H9 (cell line): ENCODE measurements around the gene ROBO1. TPM values are rescaled to one million over a fixed set of nuclear protein-coding genes. Genes with fewer than 3 reads are reported as not detected.

ENCODE experiments used
- DNase-seq: peaks from one replicate; pipeline ENCODE4 v3.0.0-alpha.2; 2017
- H2AFZ ChIP-seq: one replicate; pipeline ENCODE4 v1.6.1; 2013; ENCODE audit warnings: mild to moderate bottlenecking, low read length, control low read depth, moderate library complexity
- H2AK5ac ChIP-seq: 2 replicates; pipeline ENCODE4 v1.6.1; 2013; ENCODE audit warnings: low read length, control low read depth, mixed read lengths; ENCODE audit not compliant: insufficient read length
- H2BK120ac ChIP-seq: one replicate; pipeline ENCODE4 v1.6.1; 2013; ENCODE audit warnings: low read depth, mild to moderate bottlenecking, low read length, control low read depth, inconsistent platforms; ENCODE audit not compliant: poor library complexity, severe bottlenecking
- H2BK12ac ChIP-seq: 2 replicates; pipeline ENCODE4 v1.6.1; 2013; ENCODE audit warnings: low read length, control low read depth, mixed read lengths, low read depth; ENCODE audit not compliant: insufficient read length
- H2BK15ac ChIP-seq: 2 replicates; pipeline ENCODE4 v1.6.1; 2013; ENCODE audit warnings: low read depth, low read length, control low read depth
- H2BK20ac ChIP-seq: one replicate; pipeline ENCODE4 v1.6.1; 2013; ENCODE audit warnings: low read depth, mild to moderate bottlenecking, low read length, control low read depth, inconsistent platforms; ENCODE audit not compliant: poor library complexity, severe bottlenecking
- H2BK5ac ChIP-seq: 2 replicates; pipeline ENCODE4 v1.6.1; 2013; ENCODE audit warnings: low read length, control low read depth, mixed read lengths; ENCODE audit not compliant: insufficient read length
- H3K14ac ChIP-seq: 2 replicates; pipeline ENCODE4 v1.6.1; 2013; ENCODE audit warnings: low read length, control low read depth; ENCODE audit not compliant: insufficient read depth
- H3K18ac ChIP-seq: 2 replicates; pipeline ENCODE4 v1.6.1; 2013; ENCODE audit warnings: low read depth, mild to moderate bottlenecking, mixed read lengths, low read length, control low read depth; ENCODE audit not compliant: insufficient read length
- H3K23ac ChIP-seq: 2 replicates; pipeline ENCODE4 v1.6.1; 2013; ENCODE audit warnings: low read length, control low read depth, mixed read lengths, low read depth; ENCODE audit not compliant: insufficient read length
- H3K23me2 ChIP-seq: 2 replicates; pipeline ENCODE4 v1.6.1; 2013; ENCODE audit warnings: low read depth, mild to moderate bottlenecking, mixed read lengths, low read length, control low read depth; ENCODE audit not compliant: insufficient read length, poor library complexity, severe bottlenecking
- H3K27ac ChIP-seq: 2 replicates; pipeline ENCODE4 v1.5.1; 2013; ENCODE audit warnings: low read length, control low read depth, mixed read lengths, low read depth; ENCODE audit not compliant: insufficient read length
- H3K27me3 ChIP-seq: 2 replicates; pipeline ENCODE4 v1.6.1; 2013; ENCODE audit warnings: low read length, control low read depth, inconsistent platforms; ENCODE audit not compliant: insufficient read depth
- H3K4ac ChIP-seq: 2 replicates; pipeline ENCODE4 v1.6.1; 2013; ENCODE audit warnings: low read depth, mild to moderate bottlenecking, control low read depth, inconsistent platforms, low read length, moderate library complexity
- H3K4me1 ChIP-seq: 2 replicates; pipeline ENCODE4 v1.6.1; 2013; ENCODE audit warnings: low read length, control low read depth, inconsistent platforms; ENCODE audit not compliant: insufficient read depth
- H3K4me2 ChIP-seq: 2 replicates; pipeline ENCODE4 v1.6.1; 2013; ENCODE audit warnings: low read length, control low read depth, mixed read lengths; ENCODE audit not compliant: insufficient read length, insufficient read depth
- H3K56ac ChIP-seq: 2 replicates; pipeline ENCODE4 v1.6.1; 2013; ENCODE audit warnings: low read depth, mild to moderate bottlenecking, mixed read lengths, low read length, control low read depth; ENCODE audit not compliant: insufficient read length
- H3K79me1 ChIP-seq: 2 replicates; pipeline ENCODE4 v1.6.1; 2013; ENCODE audit warnings: low read depth, mild to moderate bottlenecking, moderate library complexity, low read length, control low read depth, inconsistent platforms; ENCODE audit not compliant: insufficient read depth, poor library complexity, severe bottlenecking
- H3K79me2 ChIP-seq: 2 replicates; pipeline ENCODE4 v1.6.1; 2013; ENCODE audit warnings: low read length, control low read depth, inconsistent platforms; ENCODE audit not compliant: insufficient read depth
- H3K9ac ChIP-seq: 2 replicates; pipeline ENCODE4 v1.6.1; 2013; ENCODE audit warnings: low read length, control low read depth, mixed read lengths; ENCODE audit not compliant: insufficient read length; ENCODE audit errors: extremely low read depth
- H3K9me3 ChIP-seq: one replicate; pipeline ENCODE4 v1.6.1; 2013; ENCODE audit warnings: low read depth, low read length, inconsistent platforms; ENCODE audit not compliant: control insufficient read depth
- H3T11ph ChIP-seq: one replicate; pipeline ENCODE4 v1.6.1; 2013; ENCODE audit warnings: mild to moderate bottlenecking, low read length, control low read depth, inconsistent platforms
- H4K20me1 ChIP-seq: one replicate; pipeline ENCODE4 v1.6.1; 2013; ENCODE audit not compliant: control insufficient read depth, insufficient read length, insufficient read depth
- H4K5ac ChIP-seq: 2 replicates; pipeline ENCODE4 v1.6.1; 2013; ENCODE audit warnings: low read depth, mild to moderate bottlenecking, mixed read lengths, low read length, control low read depth; ENCODE audit not compliant: insufficient read length
- H4K8ac ChIP-seq: replicated peaks from 2 replicates; pipeline ENCODE4 v1.6.1; 2013; ENCODE audit warnings: low read length, control low read depth, mixed read lengths, low read depth; ENCODE audit not compliant: insufficient read length
- H4K91ac ChIP-seq: 2 replicates; pipeline ENCODE4 v1.6.1; 2013; ENCODE audit warnings: low read depth, mild to moderate bottlenecking, moderate library complexity, mixed read lengths, low read length, control low read depth; ENCODE audit not compliant: insufficient read length
- H3K27ac Mint-ChIP-seq, 3 experiments: 2 replicates in 2 of 3; 3 replicates in 1 of 3; pipeline ENCODE4 v1.8.0; 2020 to 2021; ENCODE audit warnings: mixed read lengths in 3 of 3, mild to moderate bottlenecking in 1 of 3, moderate library complexity in 1 of 3
- H3K27me3 Mint-ChIP-seq: 2 replicates; pipeline ENCODE4 v1.8.0; 2021; ENCODE audit warnings: low read depth, mild to moderate bottlenecking, moderate library complexity, mixed read lengths
- H3K36me3 Mint-ChIP-seq, 3 experiments: 2 replicates in 2 of 3; 3 replicates in 1 of 3; pipeline ENCODE4 v1.8.0; 2020 to 2021; ENCODE audit warnings: low read depth in 3 of 3, mixed read lengths in 3 of 3; ENCODE audit not compliant: insufficient read depth in 1 of 3
- H3K4me1 Mint-ChIP-seq, 2 experiments: 2 replicates each; pipeline ENCODE4 v1.8.0; 2020; ENCODE audit warnings: mixed read lengths in 2 of 2
- H3K4me3 Mint-ChIP-seq, 2 experiments: 2 replicates in 1 of 2; 3 replicates in 1 of 2; pipeline ENCODE4 v1.8.0; 2020 to 2021; ENCODE audit warnings: mild to moderate bottlenecking in 2 of 2, mixed read lengths in 2 of 2, moderate library complexity in 1 of 2
- H3K9me3 Mint-ChIP-seq, 2 experiments: 2 replicates in 1 of 2; 3 replicates in 1 of 2; pipeline ENCODE4 v1.8.0; 2020; ENCODE audit warnings: mild to moderate bottlenecking in 2 of 2, mixed read lengths in 2 of 2, moderate library complexity in 1 of 2
- WGBS: extraction: QIAGEN DNeasy Blood & Tissue Kit; methylation state at CpG from one replicate; pipeline ENCODE4 v1.1.7; 2013; ENCODE audit warnings: missing lambda C conversion rate, low lambda C conversion rate, mixed read lengths; ENCODE audit not compliant: insufficient read length; ENCODE audit errors: extremely low coverage; 5-methylcytosine and 5-hydroxymethylcytosine counted together
- total RNA-seq: library from RNA; stranded (reverse); gene quantifications from 2 replicates; pipeline ENCODE4 v1.2.1, GENCODE V29; 2021
- TF ChIP-seq, protein P1 (sequence below): fragments of 200-600 bp; sonication (generic); conservative IDR thresholded peaks from 3 replicates; pipeline ENCODE4 v1.8.0; 2021; ENCODE audit warnings: antibody characterized with exemption, mild to moderate bottlenecking

ROBO1 gene
- total RNA-seq, 1 experiment from 2014 or later = 62.7 TPM

- Histone ChIP-seq H3K27me3 (no peaks in the 10 kb centered on the region), H3K79me2 (no peaks in the 10 kb centered on the region), H2BK15ac (no peak overlapping the region), H4K5ac (no peak overlapping the region), H3K9ac (no peak overlapping the region), H2BK5ac (no peak overlapping the region), H3K56ac (no peak overlapping the region), H2BK12ac (no peak overlapping the region), H4K20me1 (no peaks in the 10 kb centered on the region), H2BK20ac (no peak overlapping the region), H3K18ac (no peak overlapping the region), H2AK5ac (no peak overlapping the region), H3K23me2 (no peaks in the 10 kb centered on the region), H2BK120ac (no peak overlapping the region), H3K23ac (no peak overlapping the region), H3K4me2 (no peak overlapping the region), H3K9me3 (no peaks in the 10 kb centered on the region), H3T11ph (no peak overlapping the region), H4K91ac (no peak overlapping the region), H3K27ac (no peak overlapping the region), H3K14ac (no peak overlapping the region), H3K4me1 (no peaks in the 10 kb centered on the region), H3K4ac (no peak overlapping the region), H2AFZ (no peak overlapping the region), H3K79me1 (no peaks in the 10 kb centered on the region), H4K8ac (no peak overlapping the region)
- Mint-ChIP-seq H3K27me3 (no peaks in the 10 kb centered on the region), H3K27ac (no peak overlapping the region), H3K4me1 (peaks cover 6% of the 10 kb centered on the region in 2 experiments), H3K9me3 (no peaks in the 10 kb centered on the region), H3K36me3 (no peaks in the 10 kb centered on the region; a peak in 1 of 7 replicates), H3K4me3 (no peak overlapping the region)
- WGBS = no CpG with 5 or more reads among the region's 2 CpGs
- no peak for DNase-seq
- TF ChIP-seq, protein P1, sequence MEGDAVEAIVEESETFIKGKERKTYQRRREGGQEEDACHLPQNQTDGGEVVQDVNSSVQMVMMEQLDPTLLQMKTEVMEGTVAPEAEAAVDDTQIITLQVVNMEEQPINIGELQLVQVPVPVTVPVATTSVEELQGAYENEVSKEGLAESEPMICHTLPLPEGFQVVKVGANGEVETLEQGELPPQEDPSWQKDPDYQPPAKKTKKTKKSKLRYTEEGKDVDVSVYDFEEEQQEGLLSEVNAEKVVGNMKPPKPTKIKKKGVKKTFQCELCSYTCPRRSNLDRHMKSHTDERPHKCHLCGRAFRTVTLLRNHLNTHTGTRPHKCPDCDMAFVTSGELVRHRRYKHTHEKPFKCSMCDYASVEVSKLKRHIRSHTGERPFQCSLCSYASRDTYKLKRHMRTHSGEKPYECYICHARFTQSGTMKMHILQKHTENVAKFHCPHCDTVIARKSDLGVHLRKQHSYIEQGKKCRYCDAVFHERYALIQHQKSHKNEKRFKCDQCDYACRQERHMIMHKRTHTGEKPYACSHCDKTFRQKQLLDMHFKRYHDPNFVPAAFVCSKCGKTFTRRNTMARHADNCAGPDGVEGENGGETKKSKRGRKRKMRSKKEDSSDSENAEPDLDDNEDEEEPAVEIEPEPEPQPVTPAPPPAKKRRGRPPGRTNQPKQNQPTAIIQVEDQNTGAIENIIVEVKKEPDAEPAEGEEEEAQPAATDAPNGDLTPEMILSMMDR = no peak
Measured at GRCh38 chr3:78917536-78917935, 850.3 kb downstream of the ROBO1 start.
